Right lobe of liver (tissue), 4 donors: ENCODE measurements around the gene APOO.

ENCODE experiments used
- CTCF ChIP-seq, 4 donors: fragments of 200-600 bp in 3 of 4; fragments of 450-650 bp in 1 of 4; IDR thresholded peaks; one replicate each; pipeline versions ENCODE4 v1.5.1 to v1.8.0; 2016 to 2022; ENCODE audit warnings: antibody characterized with exemption in 4 of 4, mild to moderate bottlenecking in 2 of 4
- POLR2A ChIP-seq: fragments of 450-650 bp; IDR thresholded peaks from one replicate; pipeline ENCODE4 v1.6.1; 2017; ENCODE audit warnings: antibody characterized with exemption, mild to moderate bottlenecking
- donor health status: DM: no; HTN: no; CAD: no.
- donor health status: DM: no; HTN: no; CAD: no.
- donor health status: DM: no; HTN: yes; CAD: no.

- TF ChIP-seq CTCF (IDR thresholded peaks at IDR 0.05) (no peak), POLR2A (no peak)
Measured at GRCh38 chrX:23788946-23789345, 118.8 kb downstream of the APOO start.
